SK-N-SH (cell line): ENCODE measurements around the gene MACROH2A2. TPM values are rescaled to one million over a fixed set of nuclear protein-coding genes. Genes with fewer than 3 reads are reported as not detected.

Source experiments
- CTCF ChIA-PET: fragments of 300-600, 350-600 bp; formaldehyde crosslinking; extraction: SDS; loops from one replicate; lab custom pipeline; 2021; lab: Yijun Ruan, JAX
- POLR2A ChIA-PET: fragments of 350-600 bp; sonication (Branson Sonifier 250); formaldehyde crosslinking; extraction: SDS; loops from one replicate; lab custom pipeline; 2020; ENCODE audit warnings: antibody characterized with exemption, inconsistent platforms; lab: Yijun Ruan, JAX
- DNase-seq: peaks from one replicate; pipeline ENCODE4 v3.0.0; 2012
- H2AFZ ChIP-seq: fragments of 200-600 bp; sonication (generic); 2 replicates; pipeline ENCODE4 v1.8.1; 2016; ENCODE audit warnings: antibody characterized with exemption, mild to moderate bottlenecking, low read depth
- H3F3A ChIP-seq: fragments of 200-600 bp; sonication (generic); replicated peaks from 2 replicates; pipeline ENCODE3; 2016; ENCODE audit warnings: antibody characterized with exemption, mild to moderate bottlenecking; ENCODE audit not compliant: insufficient read depth
- H3K27ac ChIP-seq, 2 experiments: fragments of 200-500 bp in 1 of 2; fragments of 200-600 bp in 1 of 2; sonication (Bioruptor generic) in 1 of 2; sonication (generic), shearing (Covaris generic) in 1 of 2; 2 replicates each; pipeline versions ENCODE4 v1.5.1 to v1.6.1; 2014 to 2016; ENCODE audit warnings: low read depth in 2 of 2, inconsistent platforms in 1 of 2, low read length in 1 of 2, mild to moderate bottlenecking in 1 of 2, mixed read lengths in 1 of 2
- H3K27me3 ChIP-seq: fragments of 200-600 bp; sonication (generic), shearing (Covaris generic); 2 replicates; pipeline ENCODE4 v1.6.1; 2016; ENCODE audit warnings: mixed run types; ENCODE audit not compliant: insufficient read depth
- H3K36me3 ChIP-seq, 2 experiments: fragments of 200-500 bp in 1 of 2; fragments of 200-600 bp in 1 of 2; sonication (Bioruptor generic) in 1 of 2; sonication (generic) in 1 of 2; replicated peaks in 1 of 2; 2 replicates each; pipeline versions ENCODE3 to v1.5.1; 2014 to 2016; ENCODE audit warnings: low read length in 1 of 2, mild to moderate bottlenecking in 1 of 2; ENCODE audit not compliant: insufficient read depth in 2 of 2, control insufficient read depth in 1 of 2
- H3K4me1 ChIP-seq, 2 experiments: fragments of 200-500 bp in 1 of 2; fragments of 200-600 bp in 1 of 2; sonication (Bioruptor generic) in 1 of 2; sonication (generic), shearing (Covaris generic) in 1 of 2; 2 replicates each; pipeline versions ENCODE4 v1.5.1 to v1.6.1; 2014 to 2016; ENCODE audit warnings: low read depth in 1 of 2, low read length in 1 of 2, mixed run types in 1 of 2; ENCODE audit not compliant: insufficient read depth in 2 of 2, control insufficient read depth in 1 of 2
- H3K4me2 ChIP-seq: fragments of 200-600 bp; sonication (generic), shearing (Covaris generic); 2 replicates; pipeline ENCODE4 v1.6.1; 2017; ENCODE audit warnings: mixed run types
- H3K4me3 ChIP-seq, 2 experiments: fragments of 200-500 bp in 1 of 2; fragments of 200-600 bp in 1 of 2; sonication (Bioruptor generic) in 1 of 2; sonication (generic), shearing (Covaris generic) in 1 of 2; 2 replicates each; pipeline versions ENCODE4 v1.5.1 to v1.8.1; 2014 to 2016; ENCODE audit warnings: low read depth in 2 of 2, inconsistent platforms in 1 of 2, low read length in 1 of 2, mild to moderate bottlenecking in 1 of 2, mixed read lengths in 1 of 2, moderate library complexity in 1 of 2
- H3K79me2 ChIP-seq: fragments of 200-600 bp; sonication (generic); 2 replicates; pipeline ENCODE4 v1.8.1; 2017; ENCODE audit warnings: mild to moderate bottlenecking; ENCODE audit not compliant: insufficient read depth
- H3K9ac ChIP-seq: fragments of 200-600 bp; sonication (generic); 2 replicates; pipeline ENCODE4 v1.6.1; 2017; ENCODE audit warnings: mixed run types
- H3K9me2 ChIP-seq: fragments of 200-600 bp; sonication (generic); 2 replicates; pipeline ENCODE4 v1.6.1; 2017; ENCODE audit warnings: mixed run types
- H3K9me3 ChIP-seq: fragments of 200-600 bp; sonication (generic); 2 replicates; pipeline ENCODE4 v1.6.1; 2017; ENCODE audit warnings: mixed run types, mild to moderate bottlenecking, moderate library complexity
- H4K20me1 ChIP-seq: fragments of 200-600 bp; sonication (generic); 2 replicates; pipeline ENCODE4 v1.6.1; 2017; ENCODE audit warnings: mild to moderate bottlenecking, mixed run types; ENCODE audit not compliant: insufficient read depth
- CHD2 ChIP-seq: fragments of 150-350 bp; IDR thresholded peaks from 2 replicates; pipeline ENCODE4 v1.6.1; 2018; ENCODE audit warnings: low read length; ENCODE audit not compliant: partially characterized antibody
- EP300 ChIP-seq, 2 experiments: IDR thresholded peaks; 2 replicates each; pipeline versions ENCODE4 v1.4.0 to v1.6.1; 2012; ENCODE audit warnings: borderline replicate concordance in 1 of 2, low read depth in 1 of 2, low read length in 1 of 2
- FOSL2 ChIP-seq: IDR thresholded peaks from 2 replicates; pipeline ENCODE4 v1.4.0; 2012; ENCODE audit warnings: low read depth, mild to moderate bottlenecking, moderate library complexity, borderline replicate concordance
- FOXJ3 ChIP-seq: sonication (generic); formaldehyde crosslinking; IDR thresholded peaks from 2 replicates; pipeline ENCODE4 v1.5.1; 2020; ENCODE audit warnings: mild to moderate bottlenecking, missing genetic modification reagents
- GABPA ChIP-seq: IDR thresholded peaks from 2 replicates; pipeline ENCODE4 v1.4.0; 2012; ENCODE audit warnings: low read depth, mild to moderate bottlenecking
- IRF3 ChIP-seq: fragments of 150-350 bp; IDR thresholded peaks from 2 replicates; pipeline ENCODE4 v1.6.1; 2016; ENCODE audit warnings: mild to moderate bottlenecking, low read depth, low read length
- MAX ChIP-seq: IDR thresholded peaks from 2 replicates; pipeline ENCODE4 v1.4.0; 2012; ENCODE audit warnings: low read depth
- MXI1 ChIP-seq: IDR thresholded peaks from 2 replicates; pipeline ENCODE4 v1.6.1; 2012; ENCODE audit warnings: mild to moderate bottlenecking, low read depth, low read length, improper control_type of control experiment
- NFIC ChIP-seq: IDR thresholded peaks from 2 replicates; pipeline ENCODE4 v1.4.0; 2012; ENCODE audit warnings: borderline replicate concordance
- PBX3 ChIP-seq: IDR thresholded peaks from 2 replicates; pipeline ENCODE4; 2012
- POLR2AphosphoS5 ChIP-seq: IDR thresholded peaks from 2 replicates; pipeline ENCODE4 v1.6.1; 2012; ENCODE audit warnings: low read depth, low read length
- RCOR1 ChIP-seq: fragments of 150-350 bp; IDR thresholded peaks from 2 replicates; pipeline ENCODE4 v1.6.1; 2017; ENCODE audit warnings: antibody characterized with exemption, low read length
- REST ChIP-seq: IDR thresholded peaks from 2 replicates; pipeline ENCODE4 v1.6.1; 2012; ENCODE audit warnings: mild to moderate bottlenecking, low read depth, low read length, moderate library complexity
- RFX5 ChIP-seq: IDR thresholded peaks from 2 replicates; pipeline ENCODE4 v1.6.1; 2012; ENCODE audit warnings: mild to moderate bottlenecking, improper control_type of control experiment, low read length
- RXRA ChIP-seq: IDR thresholded peaks from 2 replicates; pipeline ENCODE4 v1.4.0; 2012; ENCODE audit warnings: low read depth, mild to moderate bottlenecking, borderline replicate concordance
- SMC3 ChIP-seq: IDR thresholded peaks from 2 replicates; pipeline ENCODE4 v1.6.1; 2012; ENCODE audit warnings: low read depth, low read length, improper control_type of control experiment
- TAF1 ChIP-seq: IDR thresholded peaks from 2 replicates; pipeline ENCODE4 v1.6.1; 2012; ENCODE audit warnings: low read depth, mild to moderate bottlenecking, low read length, moderate library complexity, borderline replicate concordance
- USF1 ChIP-seq: IDR thresholded peaks from 2 replicates; pipeline ENCODE4 v1.4.0; 2012; ENCODE audit warnings: low read depth, borderline replicate concordance
- USF2 ChIP-seq: fragments of 150-350 bp; IDR thresholded peaks from 2 replicates; pipeline ENCODE4 v1.6.1; 2017; ENCODE audit warnings: antibody characterized with exemption, low read length, low read depth, borderline replicate concordance
- YY1 ChIP-seq: IDR thresholded peaks from 2 replicates; pipeline ENCODE4 v1.4.0; 2012; ENCODE audit warnings: low read depth, mild to moderate bottlenecking
- WGBS: methylation state at CpG from one replicate; pipeline ENCODE4 v1.1.6; 2017; ENCODE audit warnings: low lambda C conversion rate; 5-methylcytosine and 5-hydroxymethylcytosine counted together
- polyA plus RNA-seq, 3 experiments: library from polyadenylated mRNA; depleted of rRNA; stranded (reverse); fragments of >200 nt; gene quantifications; 2 replicates each; pipeline ENCODE4 v1.2.3, GENCODE V29; 2012

Gene MACROH2A2
- polyA plus RNA-seq, 1 of the 3 experiments (the other 2 are of a cell fraction), result 28.9 TPM

GRCh38 chr10:70031215-70031614 lies 21.4 kb upstream of the MACROH2A2 start:
- no peak overlapping the region for H3K27ac ChIP-seq
- CTCF ChIA-PET, result interaction anchor here (1.1 kb wide), 1 partner anchor 14 kb away, joined by 3 read pairs; no protein-coding TSS in a partner anchor
- H3K9ac ChIP-seq, result no peak overlapping the region
- DNase-seq, result no peak
- no peak overlapping the region for H3K4me3 ChIP-seq
- TF ChIP-seq SMC3, result no peak
- no peak for TF ChIP-seq FOSL2
- TF ChIP-seq MXI1, result no peak
- TF ChIP-seq RCOR1, result no peak
- no peak for TF ChIP-seq NFIC
- TF ChIP-seq RXRA, result no peak
- no peak for TF ChIP-seq USF2
- no peak for TF ChIP-seq CHD2
- no peak for TF ChIP-seq POLR2AphosphoS5
- no peak for TF ChIP-seq REST
- no peak for TF ChIP-seq FOXJ3 (CRISPR knock-in tag)
- TF ChIP-seq, all 33 proteins: peak for 0
- H3K79me2 ChIP-seq, result no peaks in the 10 kb centered on the region
- H3K9me3 ChIP-seq, result peaks cover 11% of the 10 kb centered on the region; the same call in 1 of the 2 replicates
- H4K20me1 ChIP-seq, result no peaks in the 10 kb centered on the region
- POLR2A ChIA-PET, result no interaction called here
- no peaks in the 10 kb centered on the region; a peak in 1 of 4 replicates for H3K4me1 ChIP-seq
- no peak overlapping the region for H3K4me2 ChIP-seq
- no peaks in the 10 kb centered on the region for H3K9me2 ChIP-seq
- peaks cover 11% of the 10 kb centered on the region; the same call in 1 of the 2 replicates for H3K27me3 ChIP-seq
- no peak overlapping the region for H2AFZ ChIP-seq
- H3K36me3 ChIP-seq, result no peaks in the 10 kb centered on the region
- no peaks in the 10 kb centered on the region for H3F3A ChIP-seq

- Histone ChIP-seq H4K20me1 (no peaks in the 10 kb centered on the region), H3K9me3 (peaks cover 11% of the 10 kb centered on the region; the same call in 1 of the 2 replicates), H3K9me2 (no peaks in the 10 kb centered on the region), H3K9ac (no peak overlapping the region), H3K4me2 (no peak overlapping the region), H3K27ac (no peak overlapping the region), H3K79me2 (no peaks in the 10 kb centered on the region), H3K4me3 (no peak overlapping the region), H2AFZ (no peak overlapping the region), H3K36me3 (no peaks in the 10 kb centered on the region), H3K4me1 (no peaks in the 10 kb centered on the region; a peak in 1 of 4 replicates), H3K27me3 (peaks cover 13% of the 10 kb centered on the region; the same call in 1 of the 2 replicates), H3F3A (no peaks in the 10 kb centered on the region)
- WGBS, result 44% methylated on average over 5 of the region's 5 CpGs
- CTCF ChIA-PET, result no interaction called here
- no peak for DNase-seq
- POLR2A ChIA-PET, result no interaction called here
- no peak for TF ChIP-seq MAX
- no peak for TF ChIP-seq RXRA
- no peak for TF ChIP-seq NFIC
- TF ChIP-seq GABPA, result no peak
- no peak for TF ChIP-seq PBX3
- TF ChIP-seq TAF1, result no peak
- no peak for TF ChIP-seq POLR2AphosphoS5
- no peak for TF ChIP-seq IRF3
- TF ChIP-seq EP300 (IDR thresholded peaks at IDR 0.05; ENCODE audit: borderline replicate concordance in 1 of 2, low read depth in 1 of 2, low read length in 1 of 2), result no peak
- TF ChIP-seq USF1, result no peak
- no peak for TF ChIP-seq RCOR1
- TF ChIP-seq RFX5, result no peak
- TF ChIP-seq YY1, result no peak
Measured at GRCh38 chr10:70032667-70033289, 19.9 kb upstream of the MACROH2A2 start.
